ENCODE results near the gene HRH2. TPM values are rescaled to one million over a fixed set of nuclear protein-coding genes. Genes with fewer than 3 reads are reported as not detected.

Gene HRH2
- total RNA-seq, 1 experiment from 2014 or later = 3.3 TPM

GRCh38 chr5:175627005-175627404 lies 30.9 kb upstream of the HRH2 start:
- Histone ChIP-seq H4K20me1 (ENCODE audit: control insufficient read depth, insufficient read depth, insufficient read length) (no peaks in the 10 kb centered on the region), H3K27ac (ENCODE audit: insufficient read length, low read depth, low read length) (no peak overlapping the region), H3K23ac (ENCODE audit: insufficient read length, low read depth, low read length) (no peak overlapping the region), H3K23me2 (ENCODE audit: insufficient read length, low read depth, low read length, poor library complexity, severe bottlenecking) (no peaks in the 10 kb centered on the region), H3T11ph (ENCODE audit: low read length) (no peak overlapping the region), H3K79me1 (ENCODE audit: insufficient read depth, low read depth, low read length, poor library complexity, severe bottlenecking) (no peaks in the 10 kb centered on the region), H2AK5ac (ENCODE audit: insufficient read length, low read length) (no peak overlapping the region), H2BK15ac (ENCODE audit: low read depth, low read length) (no peak overlapping the region), H4K5ac (ENCODE audit: insufficient read length, low read depth, low read length) (no peak overlapping the region), H3K9ac (ENCODE audit: extremely low read depth, insufficient read length, low read length) (no peak overlapping the region), H2BK5ac (ENCODE audit: insufficient read length, low read length) (no peak overlapping the region), H2BK120ac (ENCODE audit: low read depth, low read length, poor library complexity, severe bottlenecking) (no peak overlapping the region), H2BK20ac (ENCODE audit: low read depth, low read length, poor library complexity, severe bottlenecking) (no peak overlapping the region), H3K4me2 (ENCODE audit: insufficient read depth, insufficient read length, low read length) (no peak overlapping the region), H3K27me3 (ENCODE audit: insufficient read depth, low read length) (no peaks in the 10 kb centered on the region), H2BK12ac (ENCODE audit: insufficient read length, low read depth, low read length) (no peak overlapping the region), H4K91ac (ENCODE audit: insufficient read length, low read depth, low read length) (no peak overlapping the region), H3K4ac (ENCODE audit: low read depth, low read length) (no peak overlapping the region), H3K9me3 (ENCODE audit: control insufficient read depth, low read depth, low read length) (no peaks in the 10 kb centered on the region), H3K14ac (ENCODE audit: insufficient read depth, low read length) (no peak overlapping the region), H2AFZ (ENCODE audit: low read length) (no peak overlapping the region), H4K8ac (replicated peaks; ENCODE audit: insufficient read length, low read depth, low read length) (no peak overlapping the region), H3K18ac (ENCODE audit: insufficient read length, low read depth, low read length) (no peak overlapping the region), H3K56ac (ENCODE audit: insufficient read length, low read depth, low read length) (no peak overlapping the region), H3K4me1 (ENCODE audit: insufficient read depth, low read length) (peaks cover 3% of the 10 kb centered on the region; the same call in 1 of the 2 replicates), H3K79me2 (ENCODE audit: insufficient read depth, low read length) (no peaks in the 10 kb centered on the region)
- DNase-seq = no peak
- Mint-ChIP-seq H3K36me3 (ENCODE audit: insufficient read depth in 1 of 3, low read depth in 3 of 3) (peaks cover 10 to 11% (median 10%) of the 10 kb centered on the region in 3 experiments), H3K9me3 (peaks cover 16 to 22% of the 10 kb centered on the region in 2 experiments), H3K27me3 (ENCODE audit: low read depth) (peaks cover 2% of the 10 kb centered on the region; the same call in 1 of the 2 replicates), H3K27ac (no peak overlapping the region), H3K4me3 (no peak overlapping the region), H3K4me1 (peaks cover 23 to 34% of the 10 kb centered on the region in 2 experiments)
- no CpG with 5 or more reads among the region's 5 CpGs for WGBS (ENCODE audit: extremely low coverage, insufficient read length, low lambda C conversion rate)
- TF ChIP-seq CTCF (conservative IDR thresholded peaks at IDR 0.05) = no peak
